T-helper 2 cell treated with Interferon-gamma antibody and Interleukin-4, amounts not matched to agents 100 ng/mL and 5 ng/mL, for 36 hours (primary cell): ENCODE measurements around the gene C17orf113. TPM values are rescaled to one million over a fixed set of nuclear protein-coding genes. Genes with fewer than 3 reads are reported as not detected.

Experiments used
- intact Hi-C: fragments of 100-400 bp; cut with micrococcal nuclease; formaldehyde crosslinking; loops from one replicate; pipeline ENCODE4 v1.15.1; 2023
- total RNA-seq: library from RNA; stranded (reverse); gene quantifications from 2 replicates; pipeline ENCODE4 v1.2.3, GENCODE V29; 2022

The C17orf113 gene
- total RNA-seq, 1 donor from 2014 or later: 0.05 TPM

GRCh38 chr17:42072323-42073187 is 22.2 kb upstream of the C17orf113 start:
- intact Hi-C loops: no loop called here

DNA sequence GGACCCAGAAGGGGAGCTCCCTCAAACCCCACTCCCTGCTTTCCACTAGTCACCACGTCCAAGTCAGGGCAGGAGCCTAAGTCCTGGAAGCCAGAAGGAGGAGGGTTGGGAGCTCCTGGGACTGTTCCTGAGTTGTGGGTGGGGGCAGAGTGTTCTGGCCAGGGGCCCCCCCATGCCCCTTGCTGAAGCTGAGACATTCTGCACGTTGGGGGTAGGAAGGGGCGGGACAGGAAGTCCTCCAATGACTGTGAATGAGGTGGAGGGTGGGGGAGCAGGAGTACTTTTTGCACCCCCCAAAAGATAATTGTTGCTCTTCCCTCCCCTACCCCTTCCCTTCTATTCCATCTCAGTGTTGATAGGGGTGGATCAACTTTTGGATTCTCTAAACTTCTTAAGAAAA is 21.4 kb upstream of the C17orf113 start:
- intact Hi-C loops: no loop called here

DNA sequence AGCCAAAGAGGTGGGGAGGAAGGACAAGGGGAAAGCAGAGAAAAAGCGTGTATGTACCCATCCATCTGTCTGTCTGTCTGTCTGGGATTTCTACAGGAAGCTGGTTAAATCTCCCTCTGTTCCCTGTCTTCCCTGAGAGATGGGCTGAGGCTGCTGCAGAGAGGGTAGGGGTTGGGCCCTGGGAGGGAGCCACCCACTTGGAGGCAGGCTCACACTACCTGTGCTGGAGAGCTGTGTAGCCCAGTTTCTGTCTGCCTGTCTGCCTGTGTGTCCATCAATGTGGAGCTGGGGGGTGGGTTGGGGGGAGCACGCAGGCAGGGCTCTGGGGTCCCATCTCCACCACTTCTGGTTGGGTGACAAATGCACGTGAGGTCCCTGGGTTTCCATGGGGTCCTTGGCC is 18.6 kb upstream of the C17orf113 start:
- intact Hi-C loops: loop anchor here (5.0 kb wide), 1 partner anchor 42 kb away; no protein-coding TSS in a partner anchor

GRCh38 chr17:42067371-42068091 is 17.1 kb upstream of the C17orf113 start:
- intact Hi-C loops: loop anchor here (1.0 to 5.0 kb wide), 2 partner anchors 40 to 49 kb away; no protein-coding TSS in a partner anchor

DNA sequence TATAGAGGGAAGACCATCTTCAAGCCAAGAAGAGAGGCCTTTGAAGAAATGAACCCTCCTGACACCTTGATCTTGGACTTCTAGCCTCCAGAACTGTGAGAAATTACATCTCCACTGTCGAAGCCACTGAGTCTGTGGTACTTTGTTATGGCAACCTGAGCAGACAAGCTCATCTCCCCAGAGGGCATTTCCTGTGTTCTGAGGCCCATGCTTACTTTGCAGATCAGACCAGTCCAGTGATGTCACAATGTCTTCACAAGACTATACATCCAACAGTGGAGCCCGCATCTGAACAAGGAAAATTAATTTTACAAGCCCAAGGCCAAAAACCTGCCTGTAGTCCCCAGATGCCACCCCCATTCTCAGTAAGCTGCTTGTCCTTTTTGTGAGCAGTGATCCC is 14.8 kb upstream of the C17orf113 start:
- intact Hi-C loops: loop anchor here (5.0 kb wide), 1 partner anchor 38 kb away; no protein-coding TSS in a partner anchor

- intact Hi-C loops: no loop called here
These were observed 12.3 kb upstream of the C17orf113 start for GRCh38 chr17:42062681-42063080.

DNA sequence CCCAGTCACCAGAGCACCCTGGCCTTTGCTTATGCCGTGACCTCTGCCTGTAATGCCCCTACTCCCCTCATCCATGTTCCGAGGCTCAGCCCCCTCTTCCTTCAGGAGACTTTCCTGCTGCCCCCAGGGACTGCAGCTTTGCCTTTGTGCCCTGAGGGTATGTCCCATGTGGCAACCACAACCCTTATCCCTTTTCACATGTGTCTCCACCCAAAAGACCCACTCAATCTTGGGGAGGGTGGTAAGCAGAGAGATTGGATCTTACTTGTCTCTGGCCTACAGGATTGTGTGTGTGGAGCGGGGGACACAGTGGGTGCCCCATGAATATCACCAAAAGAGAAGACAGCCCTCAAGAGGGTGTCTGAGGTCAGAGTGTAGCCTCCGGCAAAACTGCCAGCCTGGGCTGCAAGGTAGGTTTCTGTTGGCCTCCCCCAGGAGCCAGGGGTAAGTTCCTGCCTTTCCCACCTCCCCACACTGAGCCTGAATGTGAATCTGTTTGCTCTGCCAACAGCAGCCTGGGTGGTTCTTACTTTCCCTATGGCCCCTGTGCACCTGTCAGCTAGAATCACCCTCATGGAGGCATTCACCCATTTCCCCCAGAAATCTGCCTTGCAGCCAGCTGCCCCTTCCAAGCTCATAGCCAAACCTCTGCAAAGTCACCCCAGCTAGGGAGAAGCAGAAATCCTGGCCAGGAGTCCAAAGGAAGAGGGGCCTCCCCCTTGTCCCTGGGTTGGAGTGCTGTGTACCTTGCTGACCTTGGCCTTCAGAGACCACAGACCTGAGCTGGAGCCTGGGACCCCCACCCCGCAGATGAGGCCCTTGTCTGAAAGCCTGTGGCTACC is 11.5 kb upstream of the C17orf113 start:
- intact Hi-C loops: no loop called here

GRCh38 chr17:42060231-42060630 is 9.8 kb upstream of the C17orf113 start:
- intact Hi-C loops: no loop called here

- intact Hi-C loops: no loop called here
These were observed 9.4 kb upstream of the C17orf113 start for GRCh38 chr17:42059815-42060214.

DNA sequence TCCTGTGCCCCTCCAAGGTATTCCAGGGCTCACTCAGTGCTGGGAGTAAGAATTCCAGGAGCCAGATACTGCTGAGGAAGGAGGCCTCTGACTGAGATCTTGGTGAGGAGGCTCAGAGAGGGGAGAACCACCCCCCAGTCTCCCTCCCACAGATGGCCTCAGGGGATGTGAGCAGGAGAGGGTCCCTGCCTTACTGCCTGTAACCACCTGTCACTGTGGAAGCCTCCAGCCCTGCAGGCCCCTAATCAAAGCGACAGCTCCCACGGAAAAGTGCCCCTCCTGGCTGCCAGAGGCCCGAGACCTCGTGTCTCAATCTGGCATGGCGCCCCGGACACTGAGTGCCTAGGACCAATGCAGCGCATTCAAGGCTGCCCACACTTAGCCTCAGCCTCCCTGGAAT is 7.7 kb upstream of the C17orf113 start:
- intact Hi-C loops: no loop called here

DNA sequence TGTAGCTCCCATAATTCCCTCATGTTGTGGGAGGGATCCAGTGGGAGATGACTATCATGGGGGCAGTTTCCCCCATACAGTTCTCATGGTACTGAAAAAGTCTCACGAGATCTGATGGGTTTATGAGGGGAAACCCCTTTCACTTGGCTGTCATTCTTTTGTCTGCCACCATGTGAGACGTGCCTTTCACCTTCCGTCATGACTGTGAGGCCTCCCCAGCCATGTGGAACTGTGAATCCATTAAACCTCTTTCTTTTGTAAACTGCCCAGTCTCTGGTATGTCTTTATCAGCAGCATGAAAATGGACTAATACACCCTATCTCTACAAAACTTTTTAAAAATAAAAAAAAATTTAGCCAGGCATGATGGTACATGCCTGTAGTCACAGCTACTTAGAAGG is 6.2 kb upstream of the C17orf113 start:
- intact Hi-C loops: no loop called here

DNA sequence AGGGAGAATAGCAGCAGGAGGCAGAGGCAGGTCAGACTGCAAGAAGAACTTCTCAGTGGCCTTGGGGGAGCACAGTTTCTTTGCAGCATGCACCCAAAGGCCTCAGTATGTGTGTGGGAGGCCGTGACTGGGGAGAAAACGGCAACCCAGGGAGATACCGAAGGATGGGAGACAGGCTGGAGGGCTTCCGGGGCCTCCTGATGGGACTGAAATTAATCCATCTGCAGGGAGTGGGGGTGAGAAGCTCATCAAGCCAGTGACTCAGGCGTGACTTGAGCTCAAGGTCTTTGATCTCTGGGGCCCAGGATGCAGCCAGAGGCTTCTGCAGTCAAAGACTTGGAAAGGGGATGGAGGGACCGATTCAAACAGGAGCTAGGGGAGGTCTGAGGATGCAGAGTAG is 5.1 kb upstream of the C17orf113 start:
- intact Hi-C loops: no loop called here

GRCh38 chr17:42055027-42055426 is 4.6 kb upstream of the C17orf113 start:
- intact Hi-C loops: no loop called here

- intact Hi-C loops: no loop called here
These were observed 3.5 kb upstream of the C17orf113 start for GRCh38 chr17:42053731-42054500.

DNA sequence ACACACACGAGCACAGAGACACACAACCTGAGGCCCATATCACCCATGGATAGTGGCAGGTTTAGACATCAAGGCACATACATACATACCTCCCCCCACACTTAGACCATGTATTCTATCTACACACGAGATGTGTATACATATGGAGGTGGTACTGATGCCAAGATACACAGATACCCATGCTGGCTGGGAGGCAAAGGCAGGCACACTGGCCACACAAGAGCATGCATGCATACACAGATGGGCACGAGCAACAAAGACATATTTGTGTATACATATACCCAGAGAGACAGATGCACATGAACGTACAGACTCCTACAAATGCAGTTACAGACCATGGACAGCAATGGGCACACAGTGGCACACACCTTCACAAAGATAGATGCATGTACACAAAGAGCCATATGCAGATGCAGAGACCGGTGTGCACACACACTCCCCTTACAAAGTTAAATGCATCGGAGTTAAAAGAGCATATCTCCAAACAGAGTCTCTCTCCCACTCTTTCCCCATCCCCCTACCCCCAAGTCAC is 2.0 kb upstream of the C17orf113 start:
- intact Hi-C loops: no loop called here

GRCh38 chr17:42051645-42052044 is 1.2 kb upstream of the C17orf113 start:
- intact Hi-C loops: no loop called here

GRCh38 chr17:42051013-42051400 is 606 bp upstream of the C17orf113 start:
- intact Hi-C loops: no loop called here

- intact Hi-C loops: no loop called here
These were observed 488 bp downstream of the C17orf113 start for GRCh38 chr17:42049834-42050392.

DNA sequence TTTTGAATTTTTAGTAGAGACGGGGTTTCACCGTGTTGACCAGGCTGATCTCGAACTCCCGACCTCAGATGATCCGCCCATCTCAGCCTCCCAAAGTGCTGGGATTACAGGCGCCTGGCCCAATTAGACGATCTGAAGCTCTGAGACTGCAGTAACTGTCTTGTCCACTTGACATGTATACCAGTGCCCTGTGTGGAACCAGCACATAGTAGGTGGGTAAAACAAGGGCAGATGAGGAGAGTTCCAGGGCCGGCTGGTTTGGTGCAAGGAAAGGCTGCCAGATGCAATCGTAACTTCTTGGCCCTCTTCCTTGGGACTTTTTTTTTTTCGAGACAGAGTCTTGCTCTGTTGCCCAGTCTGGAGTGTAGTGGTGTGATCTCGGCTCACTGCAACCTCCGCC is 3.1 kb downstream of the C17orf113 start:
- intact Hi-C loops: no loop called here

GRCh38 chr17:42045719-42046118 is 4.7 kb downstream of the C17orf113 start:
- intact Hi-C loops: no loop called here
